ENCODE measurements around the gene F3.

F3 gene

DNA sequence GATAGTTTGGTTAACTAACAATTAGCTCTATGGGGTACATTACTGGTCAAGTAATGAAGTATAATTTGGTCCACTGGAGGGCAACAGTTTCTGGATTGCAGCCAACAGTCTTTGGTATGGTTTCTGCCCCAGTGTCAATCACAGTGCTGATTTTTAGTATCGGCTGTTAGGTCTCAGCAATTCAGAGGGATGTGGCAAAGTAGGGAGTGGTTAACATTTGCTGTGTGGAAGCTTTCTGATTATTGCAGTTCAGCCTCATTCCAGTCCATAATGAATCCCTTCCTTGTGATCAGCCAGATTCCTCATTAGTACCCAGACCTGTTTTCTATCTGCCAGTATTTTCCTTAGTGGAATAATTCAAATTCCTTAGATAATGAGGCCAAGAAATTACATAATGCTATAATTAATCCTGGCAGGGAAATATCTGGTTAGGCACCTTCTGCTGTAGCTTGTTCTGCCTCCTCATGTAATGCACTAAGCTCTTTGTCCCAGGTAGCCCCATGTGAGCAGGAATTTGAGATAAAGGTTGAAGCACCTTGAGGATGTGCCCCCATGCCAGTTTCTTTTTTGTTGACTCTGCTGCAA, 14.0 kb downstream of the F3 start:
- DNase-seq (ENCODE audit: low read depth): no peak

DNA sequence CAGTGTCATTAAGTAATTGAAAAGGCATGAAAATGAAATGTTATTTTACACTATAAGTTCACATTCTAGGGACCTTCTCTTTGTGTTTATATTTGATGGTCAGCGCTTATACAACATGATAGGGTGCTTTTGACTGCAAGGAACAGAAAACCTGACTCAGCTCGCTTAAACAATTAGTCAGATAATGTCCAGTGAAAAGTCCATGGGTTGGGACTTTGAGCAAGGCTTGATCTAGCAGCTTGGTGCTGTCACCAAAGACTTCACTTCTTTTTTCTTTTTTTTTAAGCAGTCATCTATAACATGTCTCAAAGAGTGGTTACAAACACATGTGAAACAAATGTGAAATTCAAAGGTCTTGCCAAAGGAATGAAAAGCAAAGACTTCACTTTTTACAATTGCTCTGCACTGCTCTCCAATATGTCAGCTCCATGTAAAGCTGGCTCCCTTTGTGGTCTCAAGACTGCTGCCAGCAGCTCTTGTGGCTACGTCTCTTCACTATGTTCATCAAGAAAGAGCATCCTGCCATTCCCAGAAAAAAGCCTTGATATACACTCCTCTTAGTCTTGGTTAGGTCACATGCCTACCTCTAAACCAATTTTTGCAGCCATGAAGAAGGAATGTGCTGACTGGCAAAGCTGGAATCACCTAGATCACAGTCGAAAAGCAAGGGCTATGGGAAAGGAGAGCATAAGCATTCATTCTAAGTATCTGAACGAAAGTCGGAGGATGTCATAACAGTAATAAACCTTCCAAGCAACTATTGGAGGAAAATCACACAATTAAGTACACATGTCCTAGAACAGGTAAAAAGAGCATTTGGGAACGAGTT, 15.2 kb downstream of the F3 start:
- DNase-seq (ENCODE audit: low read depth): no peak

GRCh38 chr1:94524531-94524930, 17.0 kb downstream of the F3 start:
- no peak for DNase-seq (ENCODE audit: low read depth)

DNA sequence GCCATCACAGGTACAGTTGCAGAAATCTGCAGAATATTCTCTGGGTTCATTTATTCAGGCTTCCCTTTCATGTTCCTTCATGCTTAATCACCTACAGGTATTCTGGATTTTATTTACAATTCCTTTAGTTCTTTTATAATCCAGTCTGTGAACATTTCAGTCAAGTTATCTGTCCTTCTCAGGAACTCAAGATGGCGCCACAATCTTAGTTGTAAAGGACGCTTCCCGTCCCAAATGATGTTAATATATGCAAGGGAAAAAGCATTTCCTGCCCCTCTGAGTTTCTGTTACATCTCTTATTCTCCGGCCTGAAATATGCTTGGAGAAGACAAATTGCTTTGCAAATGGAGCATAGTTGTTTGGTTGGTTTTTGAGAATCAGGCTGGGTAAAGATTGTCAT, 19.3 kb downstream of the F3 start:
- no peak for DNase-seq (ENCODE audit: low read depth)

DNA sequence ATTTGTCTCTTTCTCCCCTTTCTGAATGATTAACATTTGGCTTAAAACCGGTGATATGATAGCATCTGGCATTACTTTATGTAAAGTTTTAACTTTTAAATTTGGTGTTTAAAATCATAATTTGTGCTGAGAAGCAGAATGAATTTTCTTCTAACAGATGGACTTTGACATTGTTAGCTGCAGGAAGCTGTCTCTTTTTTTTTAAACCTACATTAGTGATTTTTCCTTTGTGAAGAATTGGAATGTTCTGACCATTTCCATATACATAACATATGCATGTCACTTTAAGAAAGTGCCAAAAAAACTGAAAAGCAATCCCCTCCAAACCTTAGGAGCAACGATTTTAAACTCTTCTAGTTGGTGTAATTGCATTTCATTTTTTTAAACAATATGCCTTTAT, 22.2 kb downstream of the F3 start:
- no peak for DNase-seq (ENCODE audit: low read depth)

GRCh38 chr1:94515296-94515947, 26.1 kb downstream of the F3 start:
- DNase-seq (ENCODE audit: low read depth): no peak

DNA sequence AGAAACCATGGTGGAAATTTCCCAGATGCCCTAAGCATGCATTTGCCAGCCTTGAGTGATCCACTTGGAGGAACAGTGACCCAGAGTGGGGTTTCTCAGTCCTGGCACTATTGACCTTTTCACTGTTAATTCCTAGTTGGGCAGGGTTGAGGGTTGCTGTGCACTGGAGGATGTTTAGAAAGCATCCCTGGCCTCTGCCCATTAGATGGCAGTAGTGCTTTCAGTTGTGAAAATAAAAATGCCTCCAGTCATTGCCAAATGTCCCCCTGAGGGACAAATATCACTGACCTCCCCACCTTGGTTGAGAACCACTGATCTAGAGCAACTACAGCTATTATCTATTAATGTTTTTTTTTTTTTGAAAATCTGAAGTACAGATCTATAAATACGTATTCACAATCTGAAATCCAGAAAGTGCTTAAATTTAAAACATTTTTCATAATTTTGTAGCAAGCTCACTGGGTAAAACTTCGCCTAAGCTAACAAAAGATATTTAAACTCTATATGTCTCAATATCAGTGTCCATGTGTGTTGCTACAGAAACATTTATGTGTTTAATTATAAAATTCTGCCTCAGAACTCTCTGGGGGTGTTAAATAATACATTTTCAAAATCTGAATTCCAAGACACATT, 27.3 kb downstream of the F3 start:
- no peak for DNase-seq (ENCODE audit: low read depth)

DNA sequence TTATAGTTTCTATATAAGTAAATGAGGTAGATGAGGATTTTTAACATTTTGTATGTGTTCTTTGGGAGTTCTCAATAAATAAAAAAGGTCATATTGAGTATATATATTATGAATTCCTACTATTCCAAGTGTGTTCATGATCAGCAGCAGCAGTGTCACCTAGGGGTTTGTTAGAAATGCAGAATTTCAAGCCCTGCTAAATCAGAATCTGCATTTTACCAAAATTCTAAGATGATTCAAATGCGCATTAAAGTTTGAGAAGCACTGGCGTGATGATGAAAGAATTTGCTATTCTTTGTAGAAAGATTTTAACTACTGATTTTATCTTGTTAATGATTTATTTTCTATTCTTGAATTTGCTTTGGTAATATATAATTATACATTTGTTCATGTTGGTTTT, 28.7 kb downstream of the F3 start:
- no peak for DNase-seq (ENCODE audit: low read depth)

GRCh38 chr1:94504601-94505000, 37.0 kb downstream of the F3 start:
- no peak for DNase-seq (ENCODE audit: low read depth)

DNA sequence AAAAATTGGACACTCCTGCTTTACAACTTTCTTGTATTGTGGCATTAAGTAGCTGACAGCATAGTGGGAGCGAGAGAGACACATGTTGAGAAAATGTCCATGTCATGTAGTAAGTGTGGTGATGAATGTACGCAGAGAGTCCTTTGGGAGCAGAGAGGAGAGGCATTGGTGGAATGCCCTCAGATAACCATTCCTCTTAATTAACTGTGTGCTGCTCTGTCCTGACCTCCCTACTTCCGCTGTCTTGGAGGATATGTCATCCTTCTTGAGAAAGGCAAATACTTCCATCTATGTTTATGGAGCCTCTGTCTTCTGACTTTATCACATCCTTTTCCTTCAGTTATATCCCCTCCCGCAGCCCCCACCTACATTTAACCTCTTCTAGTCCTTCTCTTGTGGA, 38.4 kb downstream of the F3 start:
- no peak for DNase-seq (ENCODE audit: low read depth)

DNA sequence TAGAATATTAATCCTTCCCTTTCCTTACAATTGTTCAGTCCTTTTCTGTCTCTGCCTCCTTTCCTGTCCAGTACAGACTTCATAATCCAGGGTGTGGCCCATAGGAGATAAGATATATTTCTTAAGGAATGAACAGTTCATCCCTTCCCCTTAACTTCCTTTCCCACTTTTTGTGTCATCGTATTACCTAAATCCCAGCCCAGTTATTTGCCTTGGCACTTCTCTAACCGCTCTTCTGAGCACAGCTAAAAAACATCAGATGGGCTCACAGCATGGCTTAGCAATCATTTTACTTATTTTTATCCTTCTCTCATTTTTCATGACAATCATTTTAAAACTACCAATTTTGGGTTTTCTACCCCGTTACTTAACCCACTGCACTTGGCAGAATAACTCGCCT, 39.6 kb downstream of the F3 start:
- no peak for DNase-seq (ENCODE audit: low read depth)

- DNase-seq (ENCODE audit: low read depth): no peak
These were observed 40.1 kb downstream of the F3 start for GRCh38 chr1:94501426-94501825.

GRCh38 chr1:94496076-94496755, 45.3 kb downstream of the F3 start:
- no peak for DNase-seq (ENCODE audit: low read depth)

DNA sequence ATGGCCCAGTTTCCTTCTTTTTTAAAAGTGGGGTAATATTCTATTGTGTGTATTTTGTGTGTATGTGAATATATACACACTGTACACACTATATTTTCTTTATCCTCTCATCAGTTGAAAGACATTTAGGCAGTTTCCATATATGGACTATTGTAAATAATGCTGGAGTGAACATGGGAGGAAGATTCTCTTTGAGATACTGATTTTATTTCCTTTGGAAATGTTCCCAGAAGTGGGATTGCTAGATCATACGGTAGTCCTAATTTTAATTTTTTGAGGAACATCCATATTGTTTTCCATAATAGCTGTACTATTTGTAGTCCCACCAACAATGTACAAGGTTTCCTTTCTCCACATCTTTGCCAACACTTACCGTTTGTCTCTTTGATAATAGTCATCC, 51.0 kb downstream of the F3 start:
- DNase-seq (ENCODE audit: low read depth): no peak

DNA sequence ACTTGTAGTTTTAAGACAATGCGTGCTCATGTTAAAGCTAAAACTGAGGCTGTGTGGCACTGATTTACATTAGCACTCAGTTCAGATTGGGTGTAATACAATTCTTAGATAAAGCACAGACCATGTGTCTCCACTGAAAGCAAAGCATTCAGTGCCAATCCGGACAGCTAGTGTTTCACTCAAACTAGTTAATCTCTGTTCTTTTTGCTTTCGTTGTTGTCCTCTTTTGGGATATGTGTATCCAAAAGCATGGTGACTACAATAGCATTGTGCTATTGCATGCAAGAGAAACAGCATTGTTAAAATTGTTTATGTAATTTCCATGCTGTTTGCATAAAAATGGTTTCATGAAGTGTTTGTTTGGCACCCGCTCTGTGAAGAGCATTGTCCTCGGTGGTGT, 54.6 kb downstream of the F3 start:
- DNase-seq (ENCODE audit: low read depth): no peak

GRCh38 chr1:94481473-94481933, 60.1 kb downstream of the F3 start:
- peak; percentile 2 for DNase-seq (ENCODE audit: low read depth)

GRCh38 chr1:94479682-94480081, 61.9 kb downstream of the F3 start:
- no peak for DNase-seq (ENCODE audit: low read depth)
